Stimulated activated naive B cell treated with anti-CD40 and anti-IgM and Interleukin-4, amounts not matched to agents 10 μg/mL and 1 μg/mL and 100 μg/mL, for 72 hours (primary cell): ENCODE measurements around the gene IGFL1.
"Not testable (repeated sequence)": the region's sequence is repeated elsewhere in the genome, so short reads cannot be mapped to it uniquely, and the experiment has no call there.

Source experiments
- ATAC-seq, 2 donors: fragments of 150-1000 bp; cut with Tn5 transposase; replicated peaks; 2 replicates each; pipeline ENCODE4 v1.10.0; 2021; ENCODE audit warnings: moderate library complexity in 1 of 2
- DNase-seq: peaks from one replicate; pipeline ENCODE4 v3.0.0; 2021
- H3K27ac Mint-ChIP-seq: one replicate; pipeline ENCODE4 v1.8.0; 2022; ENCODE audit warnings: mild to moderate bottlenecking, mixed read lengths
- H3K27me3 Mint-ChIP-seq, 2 donors: one replicate each; pipeline ENCODE4 v1.8.0; 2022; ENCODE audit warnings: mixed read lengths in 2 of 2
- H3K36me3 Mint-ChIP-seq, 2 donors: one replicate each; pipeline ENCODE4 v1.8.0; 2022; ENCODE audit warnings: mixed read lengths in 2 of 2, mild to moderate bottlenecking in 1 of 2
- H3K4me1 Mint-ChIP-seq, 2 donors: one replicate each; pipeline ENCODE4 v1.8.0; 2022; ENCODE audit warnings: mixed read lengths in 2 of 2, mild to moderate bottlenecking in 1 of 2
- H3K4me3 Mint-ChIP-seq, 2 donors: one replicate each; pipeline ENCODE4 v1.8.0; 2022; ENCODE audit warnings: mild to moderate bottlenecking in 2 of 2, mixed read lengths in 2 of 2, moderate library complexity in 1 of 2
- H3K9me3 Mint-ChIP-seq, 2 donors: one replicate each; pipeline ENCODE4 v1.8.0; 2022; ENCODE audit warnings: mixed read lengths in 2 of 2, mild to moderate bottlenecking in 1 of 2

IGFL1 gene

GRCh38 chr19:46229442-46229841, at the start of gene IGFL1:
Gene IGFL1 (plus strand): TSS chr19:46229742. CDS start chr19:46229775, 33 bp downstream.
- no peaks in the 10 kb centered on the region for H3K4me1 Mint-ChIP-seq
- no peaks in the 10 kb centered on the region for H3K36me3 Mint-ChIP-seq
- H3K27me3 Mint-ChIP-seq = peaks cover 27 to 62% of the 10 kb centered on the region in 2 donors
- H3K4me3 Mint-ChIP-seq = no peak within 1 kb of the TSS
- DNase-seq (no peak), ATAC-seq (no peak)
- H3K9me3 Mint-ChIP-seq = no peaks in the 10 kb centered on the region
- no peak within 1 kb of the TSS for H3K27ac Mint-ChIP-seq

GRCh38 chr19:46180701-46181387, 48.7 kb upstream of the IGFL1 start:
- Mint-ChIP-seq H3K9me3 (peaks cover 0 to 6% of the 10 kb centered on the region in 2 donors), H3K4me1 (peaks cover 17 to 42% of the 10 kb centered on the region in 2 donors), H3K27me3 (peaks cover 28 to 41% of the 10 kb centered on the region in 2 donors), H3K4me3 (no peak overlapping the region), H3K27ac (no peak overlapping the region), H3K36me3 (no peaks in the 10 kb centered on the region)
- no peak for DNase-seq
- ATAC-seq = no peak

GRCh38 chr19:46181388-46181779, 48.2 kb upstream of the IGFL1 start:
- no peak overlapping the region for H3K4me3 Mint-ChIP-seq

GRCh38 chr19:46182476-46182875, 47.1 kb upstream of the IGFL1 start:
- peaks cover 21 to 27% of the 10 kb centered on the region in 2 donors for H3K27me3 Mint-ChIP-seq

More at GRCh38 chr19:46181388-46181779, 48.2 kb upstream of the IGFL1 start:
- peak; percentile 38 to 44 for ATAC-seq
- no peak overlapping the region for H3K27ac Mint-ChIP-seq
- H3K9me3 Mint-ChIP-seq = peaks cover 0 to 6% of the 10 kb centered on the region in 2 donors
- H3K4me1 Mint-ChIP-seq = peaks cover 16 to 43% of the 10 kb centered on the region in 2 donors
- no peak for DNase-seq
- H3K27me3 Mint-ChIP-seq = peaks cover 28 to 38% of the 10 kb centered on the region in 2 donors
- H3K36me3 Mint-ChIP-seq = no peaks in the 10 kb centered on the region

GRCh38 chr19:46184775-46185710, 44.5 kb upstream of the IGFL1 start:
- H3K4me3 Mint-ChIP-seq = peak overlapping the region; percentile 44 to 69
- DNase-seq = peak; percentile 12
- peak; percentile 90 to 93 for ATAC-seq
- peak overlapping the region; percentile 92 for H3K27ac Mint-ChIP-seq
- peaks cover 13 to 34% of the 10 kb centered on the region in 2 donors for H3K4me1 Mint-ChIP-seq
- not testable (repeated sequence) for H3K36me3 Mint-ChIP-seq, H3K9me3 Mint-ChIP-seq
- peaks cover 21 to 33% of the 10 kb centered on the region in 2 donors for H3K27me3 Mint-ChIP-seq

More at GRCh38 chr19:46182476-46182875, 47.1 kb upstream of the IGFL1 start:
- Mint-ChIP-seq H3K9me3 (peaks cover 0 to 6% of the 10 kb centered on the region in 2 donors), H3K4me3 (no peak overlapping the region), H3K27ac (peak overlapping the region; percentile 38), H3K36me3 (no peaks in the 10 kb centered on the region), H3K4me1 (peaks cover 16 to 43% of the 10 kb centered on the region in 2 donors)
- no peak for ATAC-seq
- no peak for DNase-seq

- Mint-ChIP-seq H3K4me3 (no peak overlapping the region), H3K4me1 (peaks cover 13 to 34% of the 10 kb centered on the region in 2 donors), H3K27me3 (peaks cover 32 to 44% of the 10 kb centered on the region in 2 donors), H3K36me3 (no peaks in the 10 kb centered on the region), H3K27ac (peak overlapping the region; percentile 76), H3K9me3 (peaks cover 0 to 6% of the 10 kb centered on the region in 2 donors)
- DNase-seq (no peak), ATAC-seq (no peak)
These were observed 43.3 kb upstream of the IGFL1 start for GRCh38 chr19:46186101-46186716.

- DNase-seq = no peak
- H3K4me3 Mint-ChIP-seq = no peak overlapping the region
- peak overlapping the region; percentile 76 for H3K27ac Mint-ChIP-seq
- peaks cover 13 to 29% of the 10 kb centered on the region in 2 donors for H3K4me1 Mint-ChIP-seq
- peaks cover 34 to 49% of the 10 kb centered on the region in 2 donors for H3K27me3 Mint-ChIP-seq
- H3K9me3 Mint-ChIP-seq = peaks cover 0 to 6% of the 10 kb centered on the region in 2 donors
- H3K36me3 Mint-ChIP-seq = no peaks in the 10 kb centered on the region
- ATAC-seq = no peak
These were observed 42.8 kb upstream of the IGFL1 start for GRCh38 chr19:46186717-46187101.

- no peak for ATAC-seq
- Mint-ChIP-seq H3K27ac (no peak overlapping the region), H3K9me3 (no peaks in the 10 kb centered on the region), H3K4me1 (peaks cover 5 to 7% of the 10 kb centered on the region in 2 donors), H3K4me3 (no peak overlapping the region), H3K27me3 (peaks cover 34 to 45% of the 10 kb centered on the region in 2 donors), H3K36me3 (no peaks in the 10 kb centered on the region)
- DNase-seq = no peak
These were observed 39.3 kb upstream of the IGFL1 start for GRCh38 chr19:46189971-46190888.

GRCh38 chr19:46191356-46191755, 38.2 kb upstream of the IGFL1 start:
- Mint-ChIP-seq H3K27me3 (peaks cover 44 to 57% of the 10 kb centered on the region in 2 donors), H3K9me3 (no peaks in the 10 kb centered on the region), H3K36me3 (no peaks in the 10 kb centered on the region), H3K27ac (no peak overlapping the region), H3K4me3 (no peak overlapping the region), H3K4me1 (no peaks in the 10 kb centered on the region)
- no peak for DNase-seq
- no peak for ATAC-seq

GRCh38 chr19:46191972-46192371, 37.6 kb upstream of the IGFL1 start:
- no peak for ATAC-seq
- Mint-ChIP-seq H3K4me1 (no peaks in the 10 kb centered on the region), H3K36me3 (no peaks in the 10 kb centered on the region), H3K9me3 (no peaks in the 10 kb centered on the region), H3K27ac (no peak overlapping the region), H3K27me3 (peaks cover 50 to 63% of the 10 kb centered on the region in 2 donors), H3K4me3 (no peak overlapping the region)
- DNase-seq = no peak

- not testable (repeated sequence) for H3K9me3 Mint-ChIP-seq
- peaks cover 56 to 69% of the 10 kb centered on the region in 2 donors for H3K27me3 Mint-ChIP-seq
These were observed 36.9 kb upstream of the IGFL1 start for GRCh38 chr19:46192626-46192991.

GRCh38 chr19:46192992-46193650, 36.4 kb upstream of the IGFL1 start:
- DNase-seq (no peak), ATAC-seq (no peak)
- H3K27me3 Mint-ChIP-seq = peaks cover 54 to 68% of the 10 kb centered on the region in 2 donors
- no peak overlapping the region for H3K27ac Mint-ChIP-seq
- no peaks in the 10 kb centered on the region for H3K36me3 Mint-ChIP-seq
- H3K9me3 Mint-ChIP-seq = no peaks in the 10 kb centered on the region
- no peaks in the 10 kb centered on the region for H3K4me1 Mint-ChIP-seq
- no peak overlapping the region for H3K4me3 Mint-ChIP-seq

More at GRCh38 chr19:46192626-46192991, 36.9 kb upstream of the IGFL1 start:
- ATAC-seq, H3K27ac Mint-ChIP-seq, H3K4me3 Mint-ChIP-seq, H3K36me3 Mint-ChIP-seq, DNase-seq, H3K4me1 Mint-ChIP-seq: not testable (repeated sequence)

GRCh38 chr19:46193678-46194077, 35.9 kb upstream of the IGFL1 start:
- DNase-seq = no peak
- H3K27ac Mint-ChIP-seq = no peak overlapping the region
- H3K36me3 Mint-ChIP-seq = no peaks in the 10 kb centered on the region
- H3K9me3 Mint-ChIP-seq = no peaks in the 10 kb centered on the region
- H3K4me1 Mint-ChIP-seq = no peaks in the 10 kb centered on the region
- H3K27me3 Mint-ChIP-seq = peaks cover 51 to 65% of the 10 kb centered on the region in 2 donors
- H3K4me3 Mint-ChIP-seq = no peak overlapping the region
- no peak for ATAC-seq
